ENCODE results near the gene SGCA. TPM values are rescaled to one million over a fixed set of nuclear protein-coding genes. Genes with fewer than 3 reads are reported as not detected.
A peak's percentile ranks its signal among the peaks of the same experiment; 100 is the strongest.

The SGCA gene
- total and polyA plus RNA-seq, 2 of the 8 experiments (the other 6 are each of a cell fraction or from before 2014, with no cell fraction given), result 0.12 TPM; not detected in 1

- peak overlapping the region; percentile 95; the same call in 1 of the 2 replicates for H2AK5ac ChIP-seq (ENCODE audit: low read depth, low read length)
- no peak overlapping the region for H2AFZ ChIP-seq (ENCODE audit: low read length)
- no peaks in the 10 kb centered on the region for H3K9me3 ChIP-seq (ENCODE audit: insufficient read depth in 2 of 2, low read depth in 1 of 2, low read length in 1 of 2)
- H3K36me3 ChIP-seq (ENCODE audit: control insufficient read depth in 2 of 4, insufficient read depth in 4 of 4, low read length in 3 of 4), result no peaks in the 10 kb centered on the region
- H4K8ac ChIP-seq (ENCODE audit: extremely low read depth, insufficient read depth, low read length), result no peak overlapping the region
- peak overlapping the region; percentile 38; the same call in 1 of the 2 replicates for H2BK20ac ChIP-seq (ENCODE audit: low read length)
- H4K91ac ChIP-seq (replicated peaks; ENCODE audit: insufficient read length, low read length), result peak overlapping the region; percentile 68
- H3K14ac ChIP-seq (ENCODE audit: insufficient read length), result no peak overlapping the region
- no peak overlapping the region for H3K4me3 ChIP-seq (ENCODE audit: extremely low read depth in 1 of 4, insufficient read depth in 2 of 4, low read depth in 3 of 4, low read length in 4 of 4)
- H3K4ac ChIP-seq (replicated peaks; ENCODE audit: insufficient read length, low read depth, low read length), result peak overlapping the region; percentile 30
- peak overlapping the region; percentile 86; the same call in 1 of the 2 replicates for H2BK12ac ChIP-seq (ENCODE audit: low read depth, low read length)
- H2BK120ac ChIP-seq (replicated peaks; ENCODE audit: low read depth, low read length), result peak overlapping the region; percentile 77
- H3K23ac ChIP-seq (ENCODE audit: insufficient read length), result no peak overlapping the region
- H4K5ac ChIP-seq (ENCODE audit: insufficient read length, low read depth, low read length), result no peak overlapping the region
- peak overlapping the region; percentile 96; the same call in 1 of the 2 replicates for H2BK5ac ChIP-seq (ENCODE audit: low read depth, low read length)
- ChIA-PET POLR2A (ENCODE audit: partially characterized antibody) (interaction anchor here (0.6 to 1.5 kb wide), 2 partner anchors 43 to 84 kb away, joined by 3 read pairs; partner anchors contain the start of gene SGCA), CTCF (ENCODE audit: partially characterized antibody) (interaction anchor here (0.6 to 24.4 kb wide), 9 partner anchors 4 to 733 kb away, joined by 3 to 1349 read pairs (median 4); partner anchors contain the start of genes COL1A1 and TMEM92)
- no peak overlapping the region for H3K9ac ChIP-seq (replicated peaks in 1 of 4; ENCODE audit: extremely low read depth in 1 of 4, low read depth in 3 of 4, low read length in 3 of 4)
- H3K27ac ChIP-seq (ENCODE audit: low read depth, low read length), result no peak overlapping the region
- H3K27me3 ChIP-seq (replicated peaks in 1 of 4; ENCODE audit: control insufficient read depth in 3 of 4, extremely low read depth in 1 of 4, insufficient read depth in 3 of 4, low read length in 3 of 4), result peaks cover 0 to 11% (median 4%) of the 10 kb centered on the region in 4 experiments; a peak in 3 of 7 replicates
- H3K4me2 ChIP-seq (ENCODE audit: insufficient read depth in 1 of 2, low read depth in 2 of 2, low read length in 2 of 2), result 0 out of 4 replicates have a peak overlapping the region, but pooled peaks of 1 of the 2 experiments have one; percentile 35
- no peak overlapping the region for H3K56ac ChIP-seq (replicated peaks; ENCODE audit: insufficient read length, low read depth, low read length)
- H4K20me1 ChIP-seq (replicated peaks in 1 of 2; ENCODE audit: control insufficient read depth in 1 of 2, insufficient read depth in 2 of 2, low read length in 2 of 2), result no peaks in the 10 kb centered on the region
- H3K4me1 ChIP-seq (replicated peaks in 1 of 4; ENCODE audit: control insufficient read depth in 3 of 4, insufficient read depth in 4 of 4, low read length in 3 of 4), result peaks cover 20 to 47% (median 39%) of the 10 kb centered on the region in 4 experiments
- no peaks in the 10 kb centered on the region; the same call in 1 of the 2 replicates for H3K23me2 ChIP-seq (ENCODE audit: low read depth, low read length)
- H3K79me1 ChIP-seq (ENCODE audit: low read depth, low read length), result no peaks in the 10 kb centered on the region
- 84% methylated on average over 3 of the region's 3 CpGs; no CpG with 5 or more reads in 1 of the 2 experiments for WGBS, 2 experiments (ENCODE audit: extremely low coverage in 1 of 2, insufficient coverage in 1 of 2, insufficient read length in 1 of 2, insufficient replicate concordance in 2 of 2, low coverage in 1 of 2, low lambda C conversion rate in 2 of 2, missing lambda C conversion rate in 1 of 2)
- FAIRE-seq (no peak), DNase-seq (ENCODE audit: low read depth in 1 of 2, low spot score in 2 of 2) (peak in 1 of 2 experiments; percentile 39)
- H3K79me2 ChIP-seq (ENCODE audit: control insufficient read depth in 1 of 2, insufficient read depth in 2 of 2, low read length in 2 of 2), result no peaks in the 10 kb centered on the region
- H3K18ac ChIP-seq (ENCODE audit: extremely low read depth, low read length), result peak overlapping the region; percentile 21; the same call in 1 of the 2 replicates
- peak overlapping the region; percentile 6; the same call in 1 of the 2 replicates for H2BK15ac ChIP-seq (ENCODE audit: low read length)
- TF ChIP-seq PHF8 (conservative IDR thresholded peaks at IDR 0.05; ENCODE audit: low read depth, low read length) (no peak), HDAC2 (IDR thresholded peaks at IDR 0.05; ENCODE audit: borderline replicate concordance in 1 of 2, low read depth in 2 of 2, low read length in 2 of 2) (no peak), EP300 (IDR thresholded peaks at IDR 0.05; ENCODE audit: borderline replicate concordance in 1 of 2, low read depth in 2 of 2, low read length in 2 of 2) (no peak), TAF7 (optimal IDR thresholded peaks at IDR 0.05; ENCODE audit: borderline replicate concordance, low read depth, low read length) (no peak), E2F6 (IDR thresholded peaks at IDR 0.05) (no peak), CHD1 (IDR thresholded peaks at IDR 0.05; ENCODE audit: low read depth, low read length) (no peak), CREB1 (IDR thresholded peaks at IDR 0.05) (no peak)
- TF ChIP-seq, protein P1, sequence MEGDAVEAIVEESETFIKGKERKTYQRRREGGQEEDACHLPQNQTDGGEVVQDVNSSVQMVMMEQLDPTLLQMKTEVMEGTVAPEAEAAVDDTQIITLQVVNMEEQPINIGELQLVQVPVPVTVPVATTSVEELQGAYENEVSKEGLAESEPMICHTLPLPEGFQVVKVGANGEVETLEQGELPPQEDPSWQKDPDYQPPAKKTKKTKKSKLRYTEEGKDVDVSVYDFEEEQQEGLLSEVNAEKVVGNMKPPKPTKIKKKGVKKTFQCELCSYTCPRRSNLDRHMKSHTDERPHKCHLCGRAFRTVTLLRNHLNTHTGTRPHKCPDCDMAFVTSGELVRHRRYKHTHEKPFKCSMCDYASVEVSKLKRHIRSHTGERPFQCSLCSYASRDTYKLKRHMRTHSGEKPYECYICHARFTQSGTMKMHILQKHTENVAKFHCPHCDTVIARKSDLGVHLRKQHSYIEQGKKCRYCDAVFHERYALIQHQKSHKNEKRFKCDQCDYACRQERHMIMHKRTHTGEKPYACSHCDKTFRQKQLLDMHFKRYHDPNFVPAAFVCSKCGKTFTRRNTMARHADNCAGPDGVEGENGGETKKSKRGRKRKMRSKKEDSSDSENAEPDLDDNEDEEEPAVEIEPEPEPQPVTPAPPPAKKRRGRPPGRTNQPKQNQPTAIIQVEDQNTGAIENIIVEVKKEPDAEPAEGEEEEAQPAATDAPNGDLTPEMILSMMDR (IDR thresholded peaks at IDR 0.05; ENCODE audit: control extremely low read depth in 1 of 3, insufficient read depth in 1 of 3, low read depth in 1 of 3, low read length in 3 of 3), result no peak
These were observed 42.8 kb downstream of the SGCA start for GRCh38 chr17:50208611-50209061.
